ENCODE measurements around the gene KLC4. TPM values are rescaled to one million over a fixed set of nuclear protein-coding genes. Genes with fewer than 3 reads are reported as not detected.

The KLC4 gene
- 6.1 to 8.2 TPM (median 7.0 TPM) in 5 replicates for total RNA-seq (2022; extraction: Qiagen RNA extraction; ENCODE audit: low read depth)

GRCh38 chr6:43059168-43060033 lies at the start of gene KLC4, which contains the start of gene MRPL2:
TSS of gene KLC4 (plus strand) at chr6:43059631. CDS start at chr6:43061336, 1,705 bp downstream.
TSS of gene MRPL2 (minus strand) at chr6:43059434. CDS start at chr6:43059381, 53 bp downstream.

GRCh38 chr6:43013843-43014433 lies 45.5 kb upstream of the KLC4 start, which contains the start of the genes KLHDC3 and MEA1:
TSS of gene KLHDC3 (plus strand) at chr6:43014249. CDS start at chr6:43017193, 2,944 bp downstream.
TSS of gene MEA1 (minus strand) at chr6:43013946. CDS start at chr6:43013813, 133 bp downstream.

GRCh38 chr6:43021270-43022047 lies 38.0 kb upstream of the KLC4 start, which contains the start of gene RRP36:
TSS of gene RRP36 (plus strand) at chr6:43021623. CDS start at chr6:43021655, 32 bp downstream.

GRCh38 chr6:43053545-43054205 lies 5.8 kb upstream of the KLC4 start, which contains the start of gene CUL7:
TSS of gene CUL7 (minus strand) at chr6:43053851. CDS start at chr6:43052788, 1,063 bp downstream.

GRCh38 chr6:43075670-43076463 lies 16.4 kb downstream of the KLC4 start, which contains the start of gene PTK7:
TSS of gene PTK7 (plus strand) at chr6:43076314. CDS start at chr6:43076489, 175 bp downstream.

Other genes starting within 250 kb of the KLC4 start
- gene RPL7L1, start 180.0 kb upstream of the KLC4 start, total RNA-seq (2022; extraction: Qiagen RNA extraction; ENCODE audit: low read depth) = 67.3 to 112 TPM (median 71.4 TPM) in 5 replicates
- not detected in 5 replicates for gene PTCRA, start 143.6 kb upstream of the KLC4 start, total RNA-seq (2022; extraction: Qiagen RNA extraction; ENCODE audit: low read depth)
- 34.5 to 48.5 TPM (median 46.9 TPM) in 5 replicates for gene CNPY3, start 130.2 kb upstream of the KLC4 start, total RNA-seq (2022; extraction: Qiagen RNA extraction; ENCODE audit: low read depth)
- gene GNMT, start 98.9 kb upstream of the KLC4 start, total RNA-seq (2022; extraction: Qiagen RNA extraction; ENCODE audit: low read depth) = 0.09 to 0.20 TPM in 2 of 5 replicates, not detected in the others
- 4.9 to 10.1 TPM (median 9.7 TPM) in 5 replicates for gene PEX6, start 80.5 kb upstream of the KLC4 start, total RNA-seq (2022; extraction: Qiagen RNA extraction; ENCODE audit: low read depth)
- 26.7 to 30.0 TPM (median 28.5 TPM) in 5 replicates for gene PPP2R5D, start 75.1 kb upstream of the KLC4 start, total RNA-seq (2022; extraction: Qiagen RNA extraction; ENCODE audit: low read depth)
- gene MEA1, start 45.7 kb upstream of the KLC4 start, total RNA-seq (2022; extraction: Qiagen RNA extraction; ENCODE audit: low read depth) = 90.7 to 104 TPM (median 95.9 TPM) in 5 replicates
- 25.6 to 34.3 TPM (median 29.9 TPM) in 5 replicates for gene KLHDC3, start 45.4 kb upstream of the KLC4 start, total RNA-seq (2022; extraction: Qiagen RNA extraction; ENCODE audit: low read depth)
- gene RRP36, start 38.0 kb upstream of the KLC4 start, total RNA-seq (2022; extraction: Qiagen RNA extraction; ENCODE audit: low read depth) = 65.0 to 76.1 TPM (median 71.7 TPM) in 5 replicates
- gene CUL7, start 5.8 kb upstream of the KLC4 start, total RNA-seq (2022; extraction: Qiagen RNA extraction; ENCODE audit: low read depth) = 6.1 to 8.5 TPM (median 7.2 TPM) in 5 replicates
- gene MRPL2, start 197 bp upstream of the KLC4 start, total RNA-seq (2022; extraction: Qiagen RNA extraction; ENCODE audit: low read depth) = 53.6 to 63.0 TPM (median 58.7 TPM) in 5 replicates
- gene PTK7, start 16.7 kb downstream of the KLC4 start, total RNA-seq (2022; extraction: Qiagen RNA extraction; ENCODE audit: low read depth) = 4.7 to 5.3 TPM (median 5.0 TPM) in 5 replicates
- gene SRF, start 111.6 kb downstream of the KLC4 start, total RNA-seq (2022; extraction: Qiagen RNA extraction; ENCODE audit: low read depth) = 13.4 to 18.9 TPM (median 17.6 TPM) in 5 replicates
- gene CUL9, start 122.6 kb downstream of the KLC4 start, total RNA-seq (2022; extraction: Qiagen RNA extraction; ENCODE audit: low read depth) = 7.4 to 9.8 TPM (median 8.6 TPM) in 5 replicates
- 68.3 to 104 TPM (median 95.7 TPM) in 5 replicates for gene DNPH1, start 169.8 kb downstream of the KLC4 start, total RNA-seq (2022; extraction: Qiagen RNA extraction; ENCODE audit: low read depth)
- gene TTBK1, start 183.8 kb downstream of the KLC4 start, total RNA-seq (2022; extraction: Qiagen RNA extraction; ENCODE audit: low read depth) = 0.03 to 0.08 TPM (median 0.06 TPM) in 4 of 5 replicates, not detected in the other
- not detected in 5 replicates for gene SLC22A7, start 238.6 kb downstream of the KLC4 start, total RNA-seq (2022; extraction: Qiagen RNA extraction; ENCODE audit: low read depth)
- gene CRIP3, start 249.2 kb downstream of the KLC4 start, total RNA-seq (2022; extraction: Qiagen RNA extraction; ENCODE audit: low read depth) = 0.20 to 0.62 TPM (median 0.57 TPM) in 5 replicates

All from A549 treated with CpdA at 1 μM for 4 hours (cell line).